KMS-11 (cell line): ENCODE data around the gene METAP1.

Experiments used
- H2AFZ ChIP-seq: fragments of 200-600 bp; sonication (generic); 2 replicates; pipeline ENCODE4 v1.6.1; 2016; ENCODE audit warnings: antibody characterized with exemption, mixed run types, low read depth
- H3K27ac ChIP-seq: fragments of 200-600 bp; sonication (generic); 2 replicates; pipeline ENCODE4 v1.6.1; 2016; ENCODE audit warnings: mild to moderate bottlenecking, mixed run types
- H3K27me3 ChIP-seq: fragments of 200-600 bp; sonication (generic); 2 replicates; pipeline ENCODE4 v1.6.1; 2017; ENCODE audit warnings: mild to moderate bottlenecking, low read depth, mixed run types, moderate library complexity; ENCODE audit not compliant: insufficient read depth
- H3K36me3 ChIP-seq: fragments of 200-600 bp; sonication (generic); 2 replicates; pipeline ENCODE4 v1.6.1; 2017; ENCODE audit warnings: mild to moderate bottlenecking, mixed run types; ENCODE audit not compliant: insufficient read depth
- H3K4me1 ChIP-seq: fragments of 200-600 bp; sonication (generic); 2 replicates; pipeline ENCODE4 v1.6.1; 2016; ENCODE audit warnings: mild to moderate bottlenecking, low read depth, mixed run types; ENCODE audit not compliant: poor library complexity, severe bottlenecking
- H3K4me2 ChIP-seq: fragments of 200-600 bp; sonication (generic); 2 replicates; pipeline ENCODE4 v1.7.0; 2016; ENCODE audit warnings: mild to moderate bottlenecking, mixed run types
- H3K4me3 ChIP-seq: fragments of 200-600 bp; sonication (generic); IDR thresholded peaks from 2 replicates; pipeline ENCODE4 v1.6.1; 2017; ENCODE audit warnings: low read depth, low read length, mixed read lengths; ENCODE audit not compliant: insufficient read depth
- H3K79me2 ChIP-seq: fragments of 200-600 bp; sonication (generic); 2 replicates; pipeline ENCODE4 v1.6.1; 2016; ENCODE audit warnings: low read depth, mixed run types; ENCODE audit not compliant: insufficient read depth
- H3K9ac ChIP-seq: fragments of 200-600 bp; sonication (generic); 2 replicates; pipeline ENCODE4 v1.6.1; 2016; ENCODE audit warnings: mild to moderate bottlenecking, mixed run types
- H4K20me1 ChIP-seq: fragments of 200-600 bp; sonication (generic); 2 replicates; pipeline ENCODE4 v1.6.1; 2016; ENCODE audit warnings: mild to moderate bottlenecking, mixed run types; ENCODE audit not compliant: insufficient read depth
- CTCF ChIP-seq: fragments of 200-600 bp; sonication (generic); conservative IDR thresholded peaks from 2 replicates; pipeline ENCODE4 v1.6.1; 2017; ENCODE audit warnings: low read depth, mild to moderate bottlenecking, antibody characterized with exemption, low read length, moderate library complexity, mixed read lengths

METAP1 gene

GRCh38 chr4:99024481-99025275 lies 29.2 kb downstream of the METAP1 start:
- Histone ChIP-seq H3K4me2 (no peak overlapping the region), H3K27ac (no peak overlapping the region)

GRCh38 chr4:99025506-99025905 lies 30.0 kb downstream of the METAP1 start:
- H3K4me2 ChIP-seq = no peak overlapping the region
- no peaks in the 10 kb centered on the region for H3K4me1 ChIP-seq
- no peaks in the 10 kb centered on the region for H3K36me3 ChIP-seq
- peaks cover 49% of the 10 kb centered on the region; the same call in 1 of the 2 replicates for H3K79me2 ChIP-seq
- TF ChIP-seq CTCF = no peak
- H3K4me3 ChIP-seq = no peak overlapping the region
- no peaks in the 10 kb centered on the region for H3K27me3 ChIP-seq
- H4K20me1 ChIP-seq = no peaks in the 10 kb centered on the region; the same call in 1 of the 2 replicates
- H3K27ac ChIP-seq = no peak overlapping the region
- no peak overlapping the region for H2AFZ ChIP-seq
- no peak overlapping the region for H3K9ac ChIP-seq

More at GRCh38 chr4:99024481-99025275, 29.2 kb downstream of the METAP1 start:
- Histone ChIP-seq H3K4me1 (no peaks in the 10 kb centered on the region), H3K4me3 (no peak overlapping the region), H3K79me2 (peaks cover 50% of the 10 kb centered on the region; the same call in 1 of the 2 replicates), H3K36me3 (no peaks in the 10 kb centered on the region; the same call in 1 of the 2 replicates), H3K9ac (no peak overlapping the region), H2AFZ (no peak overlapping the region), H3K27me3 (no peaks in the 10 kb centered on the region), H4K20me1 (no peaks in the 10 kb centered on the region; the same call in 1 of the 2 replicates)
- TF ChIP-seq CTCF = no peak

GRCh38 chr4:99027304-99027703 lies 31.8 kb downstream of the METAP1 start:
- Histone ChIP-seq H3K27me3 (no peaks in the 10 kb centered on the region), H3K4me2 (no peak overlapping the region), H4K20me1 (no peaks in the 10 kb centered on the region; the same call in 1 of the 2 replicates), H3K36me3 (no peaks in the 10 kb centered on the region), H3K79me2 (peaks cover 38% of the 10 kb centered on the region; the same call in 1 of the 2 replicates), H3K27ac (no peak overlapping the region), H2AFZ (no peak overlapping the region), H3K4me3 (no peak overlapping the region), H3K4me1 (no peaks in the 10 kb centered on the region), H3K9ac (no peak overlapping the region)
- TF ChIP-seq CTCF = no peak

GRCh38 chr4:99028187-99028586 lies 32.7 kb downstream of the METAP1 start:
- Histone ChIP-seq H3K4me3 (no peak overlapping the region), H2AFZ (no peak overlapping the region), H3K4me1 (no peaks in the 10 kb centered on the region), H3K27ac (no peak overlapping the region), H3K79me2 (peaks cover 40% of the 10 kb centered on the region; the same call in 1 of the 2 replicates), H3K4me2 (no peak overlapping the region), H3K9ac (no peak overlapping the region), H3K27me3 (no peaks in the 10 kb centered on the region), H4K20me1 (no peaks in the 10 kb centered on the region; the same call in 1 of the 2 replicates), H3K36me3 (no peaks in the 10 kb centered on the region)
- TF ChIP-seq CTCF = no peak
